ENCODE measurements around the gene EFCAB6.

The EFCAB6 gene

DNA sequence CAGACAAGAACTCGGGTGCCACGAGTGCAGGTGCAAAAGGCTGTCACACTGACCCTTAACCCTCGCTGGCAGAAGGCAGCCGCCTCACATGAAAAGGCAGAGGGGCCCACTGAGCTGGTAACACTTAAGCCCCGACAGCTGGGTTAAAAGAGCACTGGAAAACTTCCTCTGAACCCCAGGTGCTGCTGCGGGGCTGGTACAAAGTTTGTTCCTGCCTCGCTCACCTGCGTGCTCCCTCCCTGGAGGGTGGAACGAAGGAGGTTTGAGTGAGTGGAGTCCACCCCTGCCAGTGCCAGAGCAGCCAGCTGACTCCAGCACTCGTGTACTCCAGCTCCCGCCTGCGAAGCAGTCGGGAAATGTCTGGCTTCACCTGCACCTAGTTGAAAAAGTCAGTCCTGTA lies 37.6 kb upstream of the EFCAB6 start:
- Histone ChIP-seq H3K4ac (ENCODE audit: low read depth, low read length) (no peak overlapping the region), H2AK5ac (ENCODE audit: low read length) (no peak overlapping the region), H3K4me3 (ENCODE audit: low read depth, low read length) (no peak overlapping the region), H3K36me3 (ENCODE audit: control insufficient read depth in 1 of 2, insufficient read depth in 2 of 2, low read length in 2 of 2) (no peaks in the 10 kb centered on the region), H2AFZ (ENCODE audit: insufficient read depth, low read length, poor library complexity) (no peak overlapping the region), H2BK12ac (ENCODE audit: low read length) (no peak overlapping the region), H3K14ac (ENCODE audit: low read length) (no peak overlapping the region), H4K8ac (ENCODE audit: low read depth, low read length) (no peak overlapping the region), H3K9me3 (ENCODE audit: insufficient read depth, low read depth, low read length) (peaks cover 5% of the 10 kb centered on the region), H3K9ac (ENCODE audit: low read length) (no peak overlapping the region), H3K27me3 (ENCODE audit: insufficient read depth, low read length) (no peaks in the 10 kb centered on the region), H4K12ac (ENCODE audit: low read depth, low read length) (no peak overlapping the region), H3K79me2 (ENCODE audit: control insufficient read depth, insufficient read depth, low read length, poor library complexity) (no peaks in the 10 kb centered on the region), H2BK120ac (ENCODE audit: insufficient read depth, low read length, poor library complexity) (no peak overlapping the region), H3K79me1 (ENCODE audit: low read length) (no peaks in the 10 kb centered on the region), H3K4me1 (ENCODE audit: control insufficient read depth in 1 of 2, insufficient read depth in 2 of 2, low read length in 2 of 2) (no peaks in the 10 kb centered on the region), H2BK5ac (ENCODE audit: low read depth, low read length, poor library complexity) (no peak overlapping the region), H3K27ac (ENCODE audit: low read depth, low read length) (no peak overlapping the region), H3K18ac (ENCODE audit: low read length) (no peak overlapping the region), H3K4me2 (ENCODE audit: low read length) (no peak overlapping the region), H3K23ac (ENCODE audit: low read length) (no peak overlapping the region), H4K91ac (ENCODE audit: low read depth, low read length) (no peak overlapping the region)
- WGBS (ENCODE audit: extremely low coverage, insufficient coverage, insufficient read length) = no CpG with 5 or more reads among the region's 13 CpGs
- no peak for DNase-seq

DNA sequence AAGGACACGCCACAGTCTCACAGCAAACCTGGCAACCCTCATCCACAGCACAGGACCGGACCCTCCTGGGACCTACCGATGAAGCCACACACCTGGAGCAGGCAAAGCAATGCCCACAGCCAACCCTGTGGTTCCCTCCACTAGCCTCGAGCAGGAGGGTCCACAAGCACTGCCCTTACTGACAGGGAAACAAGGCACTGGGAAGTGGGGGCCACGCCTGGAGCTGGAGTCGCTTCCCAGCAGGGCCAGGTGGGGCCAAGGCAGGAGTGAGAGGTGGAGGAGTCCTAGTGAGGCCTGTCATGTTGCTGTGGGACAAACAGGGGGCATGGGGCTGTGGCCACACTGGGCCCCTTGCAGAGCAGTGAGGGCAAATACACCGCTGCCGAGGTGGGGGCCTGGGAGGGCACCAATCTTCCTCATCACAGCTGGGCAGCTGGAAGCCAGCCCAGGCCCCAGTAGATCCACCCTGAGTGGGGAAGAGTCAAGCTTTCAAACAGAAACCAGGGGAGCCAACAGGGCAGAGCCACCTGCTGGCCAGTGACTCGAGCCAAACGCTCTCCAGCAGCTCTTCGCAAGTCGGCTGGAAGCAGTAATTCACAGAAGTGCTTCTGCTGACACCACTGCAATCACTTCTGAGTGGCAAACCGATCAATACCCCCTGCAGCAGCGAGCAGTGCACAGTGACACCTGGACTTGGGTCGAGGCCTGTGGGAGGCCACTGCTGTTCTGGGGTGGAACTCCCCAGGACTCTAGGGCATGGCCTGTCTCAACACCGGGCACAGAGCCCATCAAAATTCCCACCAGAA lies 36.5 kb upstream of the EFCAB6 start:
- Histone ChIP-seq H3K18ac (ENCODE audit: low read length) (no peak overlapping the region), H3K9ac (ENCODE audit: low read length) (no peak overlapping the region), H3K27ac (ENCODE audit: low read depth, low read length) (no peak overlapping the region), H3K4me1 (ENCODE audit: control insufficient read depth in 1 of 2, insufficient read depth in 2 of 2, low read length in 2 of 2) (no peaks in the 10 kb centered on the region), H3K14ac (ENCODE audit: low read length) (no peak overlapping the region), H2BK120ac (ENCODE audit: insufficient read depth, low read length, poor library complexity) (no peak overlapping the region), H4K12ac (ENCODE audit: low read depth, low read length) (no peak overlapping the region), H3K36me3 (ENCODE audit: control insufficient read depth in 1 of 2, insufficient read depth in 2 of 2, low read length in 2 of 2) (no peaks in the 10 kb centered on the region), H4K91ac (ENCODE audit: low read depth, low read length) (no peak overlapping the region), H3K79me2 (ENCODE audit: control insufficient read depth, insufficient read depth, low read length, poor library complexity) (no peaks in the 10 kb centered on the region), H2BK12ac (ENCODE audit: low read length) (no peak overlapping the region), H3K4me2 (ENCODE audit: low read length) (no peak overlapping the region), H3K79me1 (ENCODE audit: low read length) (no peaks in the 10 kb centered on the region), H3K4ac (ENCODE audit: low read depth, low read length) (no peak overlapping the region), H3K9me3 (ENCODE audit: insufficient read depth, low read depth, low read length) (peaks cover 5% of the 10 kb centered on the region), H2BK5ac (ENCODE audit: low read depth, low read length, poor library complexity) (no peak overlapping the region), H4K8ac (ENCODE audit: low read depth, low read length) (no peak overlapping the region), H2AK5ac (ENCODE audit: low read length) (no peak overlapping the region), H2AFZ (ENCODE audit: insufficient read depth, low read length, poor library complexity) (no peak overlapping the region), H3K23ac (ENCODE audit: low read length) (no peak overlapping the region), H3K27me3 (ENCODE audit: insufficient read depth, low read length) (no peaks in the 10 kb centered on the region), H3K4me3 (ENCODE audit: low read depth, low read length) (no peak overlapping the region)
- no peak for DNase-seq
- no CpG with 5 or more reads among the region's 16 CpGs for WGBS (ENCODE audit: extremely low coverage, insufficient coverage, insufficient read length)

DNA sequence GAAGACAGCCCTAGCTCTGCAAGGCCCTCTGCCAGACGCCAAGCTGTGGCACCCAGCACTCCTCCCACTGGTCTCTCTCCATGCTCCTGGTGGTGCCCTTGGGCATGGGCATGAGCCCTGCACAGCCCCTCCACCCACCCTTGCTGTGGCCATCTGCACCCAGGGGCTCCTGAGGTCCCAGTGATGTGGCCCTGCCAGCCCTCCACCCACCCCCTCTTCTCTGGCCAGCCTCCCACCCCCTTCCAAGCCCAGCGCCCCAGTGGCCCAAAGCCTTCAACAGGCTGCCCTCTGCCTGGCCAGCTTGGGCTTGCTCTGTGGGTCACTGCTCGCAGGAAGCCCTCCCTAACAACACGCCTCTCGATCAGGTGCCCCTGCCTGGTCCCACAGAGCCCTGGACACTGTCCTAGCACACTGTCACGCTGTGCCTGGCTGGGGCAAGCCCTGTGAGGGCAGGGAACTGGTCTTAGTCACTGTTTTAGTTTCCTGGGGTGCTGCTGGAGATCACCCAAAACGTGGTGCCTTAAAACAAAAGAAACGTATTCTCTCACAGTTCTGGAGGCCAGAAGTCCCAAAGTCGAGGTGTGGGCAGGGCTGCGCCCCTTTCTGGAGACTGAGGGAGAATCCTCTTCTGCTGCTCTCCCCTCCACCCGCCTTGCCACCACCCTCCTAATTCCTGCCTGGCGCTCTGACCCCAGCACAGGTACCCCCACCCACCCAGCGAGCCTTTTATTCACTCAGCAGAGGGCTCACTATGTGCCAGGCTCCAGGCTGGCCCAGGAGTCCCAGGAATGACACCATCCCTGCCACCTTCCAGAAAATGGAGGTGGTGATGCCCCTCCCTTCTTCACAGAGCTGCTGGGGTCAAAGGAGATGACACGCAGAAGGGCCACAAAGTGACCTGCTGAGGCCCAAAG lies 35.5 kb upstream of the EFCAB6 start:
- no peak overlapping the region for H3K4me2 ChIP-seq (ENCODE audit: low read length)
- no peak overlapping the region for H2AK5ac ChIP-seq (ENCODE audit: low read length)
- no peak overlapping the region for H3K18ac ChIP-seq (ENCODE audit: low read length)
- H3K14ac ChIP-seq (ENCODE audit: low read length) = no peak overlapping the region
- no peak overlapping the region for H4K12ac ChIP-seq (ENCODE audit: low read depth, low read length)
- no peak overlapping the region for H2BK12ac ChIP-seq (ENCODE audit: low read length)
- H3K9me3 ChIP-seq (ENCODE audit: insufficient read depth, low read depth, low read length) = peaks cover 5% of the 10 kb centered on the region
- no peaks in the 10 kb centered on the region for H3K79me2 ChIP-seq (ENCODE audit: control insufficient read depth, insufficient read depth, low read length, poor library complexity)
- H3K9ac ChIP-seq (ENCODE audit: low read length) = no peak overlapping the region
- no peak overlapping the region for H2AFZ ChIP-seq (ENCODE audit: insufficient read depth, low read length, poor library complexity)
- H4K91ac ChIP-seq (ENCODE audit: low read depth, low read length) = no peak overlapping the region
- no peak overlapping the region for H4K8ac ChIP-seq (ENCODE audit: low read depth, low read length)
- no peaks in the 10 kb centered on the region for H3K4me1 ChIP-seq (ENCODE audit: control insufficient read depth in 1 of 2, insufficient read depth in 2 of 2, low read length in 2 of 2)
- no CpG with 5 or more reads among the region's 14 CpGs for WGBS (ENCODE audit: extremely low coverage, insufficient coverage, insufficient read length)
- H3K27me3 ChIP-seq (ENCODE audit: insufficient read depth, low read length) = no peaks in the 10 kb centered on the region
- H3K27ac ChIP-seq (ENCODE audit: low read depth, low read length) = no peak overlapping the region
- no peak overlapping the region for H3K4ac ChIP-seq (ENCODE audit: low read depth, low read length)
- no peak overlapping the region for H2BK5ac ChIP-seq (ENCODE audit: low read depth, low read length, poor library complexity)
- H3K36me3 ChIP-seq (ENCODE audit: control insufficient read depth in 1 of 2, insufficient read depth in 2 of 2, low read length in 2 of 2) = no peaks in the 10 kb centered on the region
- no peak overlapping the region for H3K23ac ChIP-seq (ENCODE audit: low read length)
- H3K79me1 ChIP-seq (ENCODE audit: low read length) = no peaks in the 10 kb centered on the region
- H3K4me3 ChIP-seq (ENCODE audit: low read depth, low read length) = no peak overlapping the region
- no peak overlapping the region for H2BK120ac ChIP-seq (ENCODE audit: insufficient read depth, low read length, poor library complexity)
- no peak for DNase-seq

DNA sequence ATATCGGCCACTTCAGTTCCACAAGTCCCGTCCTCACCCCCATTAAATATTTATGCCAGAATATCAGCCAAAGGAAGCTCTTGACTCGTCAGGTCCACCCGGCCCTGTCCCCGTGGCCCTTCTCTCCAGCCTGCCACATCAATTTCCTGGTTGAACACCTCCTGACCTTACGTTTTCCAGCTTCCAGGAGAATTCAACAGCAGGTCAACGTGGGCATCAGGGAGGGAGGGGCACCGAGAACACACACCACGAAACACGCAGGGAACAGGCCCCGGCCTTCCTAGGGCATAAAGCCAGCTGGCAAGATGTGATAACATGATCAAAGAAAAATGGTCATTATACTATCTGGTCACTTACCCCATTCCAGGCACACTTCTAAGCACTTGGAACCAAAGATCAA lies 34.9 kb upstream of the EFCAB6 start:
- Histone ChIP-seq H2BK5ac (ENCODE audit: low read depth, low read length, poor library complexity) (no peak overlapping the region), H2AK5ac (ENCODE audit: low read length) (no peak overlapping the region), H3K9ac (ENCODE audit: low read length) (no peak overlapping the region), H3K9me3 (ENCODE audit: insufficient read depth, low read depth, low read length) (peaks cover 5% of the 10 kb centered on the region), H3K36me3 (ENCODE audit: control insufficient read depth in 1 of 2, insufficient read depth in 2 of 2, low read length in 2 of 2) (no peaks in the 10 kb centered on the region), H4K12ac (ENCODE audit: low read depth, low read length) (no peak overlapping the region), H3K79me2 (ENCODE audit: control insufficient read depth, insufficient read depth, low read length, poor library complexity) (no peaks in the 10 kb centered on the region), H3K4me3 (ENCODE audit: low read depth, low read length) (no peak overlapping the region), H2AFZ (ENCODE audit: insufficient read depth, low read length, poor library complexity) (no peak overlapping the region), H3K14ac (ENCODE audit: low read length) (no peak overlapping the region), H3K4me1 (ENCODE audit: control insufficient read depth in 1 of 2, insufficient read depth in 2 of 2, low read length in 2 of 2) (no peaks in the 10 kb centered on the region), H3K4me2 (ENCODE audit: low read length) (no peak overlapping the region), H3K79me1 (ENCODE audit: low read length) (no peaks in the 10 kb centered on the region), H3K27me3 (ENCODE audit: insufficient read depth, low read length) (no peaks in the 10 kb centered on the region), H2BK12ac (ENCODE audit: low read length) (no peak overlapping the region), H4K91ac (ENCODE audit: low read depth, low read length) (no peak overlapping the region), H3K4ac (ENCODE audit: low read depth, low read length) (no peak overlapping the region), H4K8ac (ENCODE audit: low read depth, low read length) (no peak overlapping the region), H3K27ac (ENCODE audit: low read depth, low read length) (no peak overlapping the region), H2BK120ac (ENCODE audit: insufficient read depth, low read length, poor library complexity) (no peak overlapping the region), H3K23ac (ENCODE audit: low read length) (no peak overlapping the region), H3K18ac (ENCODE audit: low read length) (no peak overlapping the region)
- no CpG with 5 or more reads among the region's 11 CpGs for WGBS (ENCODE audit: extremely low coverage, insufficient coverage, insufficient read length)
- no peak for DNase-seq
